Esophagus squamous epithelium (tissue), 5 donors: Measurements from ENCODE around the gene NAA50. TPM values are rescaled to one million over a fixed set of nuclear protein-coding genes. Genes with fewer than 3 reads are reported as not detected.
A peak's percentile ranks its signal among the peaks of the same experiment; 100 is the strongest.

ENCODE experiments used
- DNase-seq: peaks from one replicate; lab custom pipeline; 2025; lab: John Stamatoyannopoulos, UW
- H3K27ac ChIP-seq, 4 donors: fragments of 200-600 bp; sonication (generic); one replicate each; pipeline ENCODE4 v1.5.1; 2016 to 2019; ENCODE audit warnings: mild to moderate bottlenecking in 1 of 4
- H3K27me3 ChIP-seq, 4 donors: fragments of 200-600 bp; sonication (generic); 1 replicate in 3 of 4; 2 replicates in 1 of 4; pipeline versions ENCODE4 v1.5.1 to v1.6.0; 2017 to 2021; ENCODE audit warnings: antibody characterized with exemption in 1 of 4
- H3K36me3 ChIP-seq, 3 donors: fragments of 200-600 bp; sonication (generic); one replicate each; pipeline ENCODE4 v1.5.1; 2016 to 2019
- H3K4me1 ChIP-seq, 3 donors: fragments of 200-600 bp; sonication (generic); one replicate each; pipeline ENCODE4 v1.5.1; 2017 to 2019
- H3K4me3 ChIP-seq, 4 donors: fragments of 200-600 bp; sonication (generic); 1 replicate in 3 of 4; 2 replicates in 1 of 4; pipeline ENCODE4 v1.5.1; 2016 to 2019; ENCODE audit warnings: mild to moderate bottlenecking in 2 of 4, moderate library complexity in 1 of 4
- H3K9me3 ChIP-seq, 3 donors: fragments of 200-600 bp; sonication (generic); one replicate each; pipeline ENCODE4 v1.5.1; 2016 to 2019
- CTCF ChIP-seq, 6 experiments: fragments of 450-650 bp in 4 of 6; fragments of 200-600 bp in 2 of 6; sonication (generic) in 2 of 6; IDR thresholded peaks; one replicate each; pipeline ENCODE4 v1.5.1; 2016 to 2019; ENCODE audit warnings: antibody characterized with exemption in 6 of 6, mild to moderate bottlenecking in 4 of 6, moderate library complexity in 4 of 6
- POLR2A ChIP-seq, 4 donors: fragments of 450-650 bp; IDR thresholded peaks; one replicate each; pipeline ENCODE4 v1.6.1; 2017; ENCODE audit warnings: antibody characterized with exemption in 4 of 4, mild to moderate bottlenecking in 4 of 4, moderate library complexity in 3 of 4
- WGBS, 2 donors: methylation state at CpG; one replicate each; pipeline ENCODE4 v1.1.5; 2018; 5-methylcytosine and 5-hydroxymethylcytosine counted together
- intact Hi-C: fragments of 100-400 bp; cut with DNase I; formaldehyde crosslinking; loops from one replicate; pipeline ENCODE4 v1.15.0; 2022
- total RNA-seq, 4 donors: library from RNA; depleted of rRNA; stranded (reverse); fragments of >200 nt; gene quantifications; one replicate each; pipeline ENCODE4 v1.1.0, GENCODE V29; 2016
- donor health status: DM: yes; HTN: yes; CAD: no.

NAA50 gene
- total RNA-seq, 4 donors from 2014 or later: 142 to 248 (median 228) TPM

- peak within 1 kb of the TSS; percentile 72 to 99 (median 88) for H3K4me3 ChIP-seq
- no peaks in the 10 kb centered on the region for H3K9me3 ChIP-seq
- WGBS, 2 donors: 0% methylated on average over 7 to 18 of the region's 75 CpGs
- peak within 1 kb of the TSS; percentile 98 to 100 (median 99) for H3K27ac ChIP-seq
- TF ChIP-seq CTCF (IDR thresholded peaks at IDR 0.05): no peak
- peak in 2 of 4 donors; percentile 45 to 62 for TF ChIP-seq POLR2A (IDR thresholded peaks at IDR 0.05)
- no peaks in the 10 kb centered on the region for H3K36me3 ChIP-seq
- peak; percentile 24 for DNase-seq
- intact Hi-C loops: no loop called here
- no peaks in the 10 kb centered on the region for H3K27me3 ChIP-seq
- H3K4me1 ChIP-seq: peaks cover 9 to 48% (median 20%) of the 10 kb centered on the region in 3 donors
These were observed 50.0 kb downstream of the NAA50 start, which contains the start of gene USF3 for GRCh38 chr3:113695786-113696645. Gene USF3 (minus strand): TSS chr3:113696642. CDS start chr3:113674878, 21,764 bp downstream.

- TF ChIP-seq CTCF (IDR thresholded peaks at IDR 0.05) (no peak), POLR2A (IDR thresholded peaks at IDR 0.05) (no peak)
- 12 to 14% methylated on average over 8 of the region's 8 CpGs for WGBS, 2 donors
- DNase-seq: no peak
- no peaks in the 10 kb centered on the region for H3K27me3 ChIP-seq
- peak overlapping the region; percentile 98 to 100 (median 99) for H3K27ac ChIP-seq
- H3K4me3 ChIP-seq: peak overlapping the region; percentile 72 to 99 (median 88)
- H3K9me3 ChIP-seq: no peaks in the 10 kb centered on the region
- intact Hi-C loops: no loop called here
- no peaks in the 10 kb centered on the region for H3K36me3 ChIP-seq
- peaks cover 9 to 48% (median 20%) of the 10 kb centered on the region in 3 donors for H3K4me1 ChIP-seq
These were observed 50.6 kb downstream of the NAA50 start for GRCh38 chr3:113695431-113695785.

- Histone ChIP-seq H3K9me3 (peaks cover 0 to under 1% (median 0%) of the 10 kb centered on the region in 3 donors), H3K4me3 (no peak overlapping the region), H3K27me3 (no peaks in the 10 kb centered on the region), H3K4me1 (peaks cover 9 to 24% (median 9%) of the 10 kb centered on the region in 3 donors), H3K27ac (no peak overlapping the region), H3K36me3 (peaks cover 0 to 18% (median 0%) of the 10 kb centered on the region in 3 donors)
- no peak for DNase-seq
- 93 to 96% methylated on average over 3 of the region's 3 CpGs for WGBS, 2 donors
- intact Hi-C loops: no loop called here
- TF ChIP-seq CTCF (IDR thresholded peaks at IDR 0.05): no peak
- no peak for TF ChIP-seq POLR2A (IDR thresholded peaks at IDR 0.05)
These were observed 55.6 kb downstream of the NAA50 start for GRCh38 chr3:113690482-113690881.

GRCh38 chr3:113685956-113686721 is 59.9 kb downstream of the NAA50 start:
- intact Hi-C loops: no loop called here
- H3K27ac ChIP-seq: no peak overlapping the region
- DNase-seq: no peak

More at GRCh38 chr3:113685956-113686721, 59.9 kb downstream of the NAA50 start:
- TF ChIP-seq CTCF (IDR thresholded peaks at IDR 0.05): no peak
- H3K4me3 ChIP-seq: no peak overlapping the region
- no peaks in the 10 kb centered on the region for H3K27me3 ChIP-seq
- H3K36me3 ChIP-seq: peaks cover 0 to 24% (median 0%) of the 10 kb centered on the region in 3 donors
- no peaks in the 10 kb centered on the region for H3K4me1 ChIP-seq
- 50 to 86% methylated on average over 1 of the region's 2 CpGs for WGBS, 2 donors
- peaks cover 0 to 9% (median 0%) of the 10 kb centered on the region in 3 donors for H3K9me3 ChIP-seq
